ENCODE measurements around the gene UBE2L3.

UBE2L3 gene

GRCh38 chr22:21646608-21647590, 79.4 kb downstream of the UBE2L3 start:
- peak; percentile 80 for DNase-seq

- DNase-seq: no peak
These were observed 82.8 kb downstream of the UBE2L3 start for GRCh38 chr22:21650280-21650679.

GRCh38 chr22:21650823-21651520, 83.5 kb downstream of the UBE2L3 start:
- no peak for DNase-seq

GRCh38 chr22:21651521-21652009, 84.1 kb downstream of the UBE2L3 start:
- no peak for DNase-seq

- DNase-seq: peak; percentile 77
These were observed 84.6 kb downstream of the UBE2L3 start for GRCh38 chr22:21652010-21652546.

- no peak for DNase-seq
These were observed 85.3 kb downstream of the UBE2L3 start for GRCh38 chr22:21652547-21653545.

GRCh38 chr22:21657020-21657359, 89.5 kb downstream of the UBE2L3 start:
- DNase-seq: no peak

GRCh38 chr22:21657360-21658032, 90.0 kb downstream of the UBE2L3 start:
- peak; percentile 77 for DNase-seq

- no peak for DNase-seq
These were observed 92.5 kb downstream of the UBE2L3 start for GRCh38 chr22:21659864-21660525.

GRCh38 chr22:21660904-21661303, 93.4 kb downstream of the UBE2L3 start:
- DNase-seq: no peak

- no peak for DNase-seq
These were observed 94.5 kb downstream of the UBE2L3 start for GRCh38 chr22:21661991-21662390.

- DNase-seq: no peak
These were observed 96.2 kb downstream of the UBE2L3 start for GRCh38 chr22:21663738-21664137.

- no peak for DNase-seq
These were observed 97.7 kb downstream of the UBE2L3 start for GRCh38 chr22:21665047-21665851.

GRCh38 chr22:21666786-21667185, 99.3 kb downstream of the UBE2L3 start:
- DNase-seq: no peak

GRCh38 chr22:21669026-21669425, 101.5 kb downstream of the UBE2L3 start:
- DNase-seq: no peak

- DNase-seq: no peak
These were observed 104.7 kb downstream of the UBE2L3 start for GRCh38 chr22:21672107-21672629.

All from CD4-positive, alpha-beta T cell treated with Interferon gamma for 1 hour (primary cell).